ENCODE data around the gene SPRYD4.
A peak's percentile ranks its signal among the peaks of the same experiment; 100 is the strongest.
"Not testable (repeated sequence)": the region's sequence is repeated elsewhere in the genome, so short reads cannot be mapped to it uniquely, and the experiment has no call there.

The SPRYD4 gene

DNA sequence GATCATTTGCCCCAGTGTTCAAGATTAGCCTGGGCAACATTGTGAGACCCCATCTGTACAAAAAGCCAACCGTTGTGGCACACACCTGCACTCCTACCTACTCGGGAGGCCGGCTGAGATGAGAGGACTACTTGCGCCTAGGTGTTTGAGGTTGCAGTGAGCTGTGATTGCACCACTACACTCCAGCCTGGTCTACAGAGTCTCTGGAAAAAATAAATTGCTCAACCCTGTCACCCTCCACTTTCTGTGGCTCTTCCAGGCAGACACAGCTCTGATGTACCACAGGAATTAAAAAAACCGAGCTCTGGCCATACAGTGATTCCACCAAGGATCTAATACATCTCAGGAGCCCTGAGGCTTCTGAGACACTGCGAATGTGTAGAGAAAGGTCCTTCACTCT lies 33.5 kb upstream of the SPRYD4 start:
- no peak for DNase-seq (ENCODE audit: extremely low spot score)
- CTCF ChIA-PET, result interaction anchor here (1.1 to 1.4 kb wide), 4 partner anchors 12 to 438 kb away, joined by 3 to 4 read pairs (median 4); partner anchors contain the start of gene SUOX
- POLR2A ChIA-PET, result no interaction called here
- TF ChIP-seq, protein P1, sequence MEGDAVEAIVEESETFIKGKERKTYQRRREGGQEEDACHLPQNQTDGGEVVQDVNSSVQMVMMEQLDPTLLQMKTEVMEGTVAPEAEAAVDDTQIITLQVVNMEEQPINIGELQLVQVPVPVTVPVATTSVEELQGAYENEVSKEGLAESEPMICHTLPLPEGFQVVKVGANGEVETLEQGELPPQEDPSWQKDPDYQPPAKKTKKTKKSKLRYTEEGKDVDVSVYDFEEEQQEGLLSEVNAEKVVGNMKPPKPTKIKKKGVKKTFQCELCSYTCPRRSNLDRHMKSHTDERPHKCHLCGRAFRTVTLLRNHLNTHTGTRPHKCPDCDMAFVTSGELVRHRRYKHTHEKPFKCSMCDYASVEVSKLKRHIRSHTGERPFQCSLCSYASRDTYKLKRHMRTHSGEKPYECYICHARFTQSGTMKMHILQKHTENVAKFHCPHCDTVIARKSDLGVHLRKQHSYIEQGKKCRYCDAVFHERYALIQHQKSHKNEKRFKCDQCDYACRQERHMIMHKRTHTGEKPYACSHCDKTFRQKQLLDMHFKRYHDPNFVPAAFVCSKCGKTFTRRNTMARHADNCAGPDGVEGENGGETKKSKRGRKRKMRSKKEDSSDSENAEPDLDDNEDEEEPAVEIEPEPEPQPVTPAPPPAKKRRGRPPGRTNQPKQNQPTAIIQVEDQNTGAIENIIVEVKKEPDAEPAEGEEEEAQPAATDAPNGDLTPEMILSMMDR (IDR thresholded peaks at IDR 0.05; ENCODE audit: control extremely low read depth, extremely low read depth, low read depth, missing control alignments), result no peak

DNA sequence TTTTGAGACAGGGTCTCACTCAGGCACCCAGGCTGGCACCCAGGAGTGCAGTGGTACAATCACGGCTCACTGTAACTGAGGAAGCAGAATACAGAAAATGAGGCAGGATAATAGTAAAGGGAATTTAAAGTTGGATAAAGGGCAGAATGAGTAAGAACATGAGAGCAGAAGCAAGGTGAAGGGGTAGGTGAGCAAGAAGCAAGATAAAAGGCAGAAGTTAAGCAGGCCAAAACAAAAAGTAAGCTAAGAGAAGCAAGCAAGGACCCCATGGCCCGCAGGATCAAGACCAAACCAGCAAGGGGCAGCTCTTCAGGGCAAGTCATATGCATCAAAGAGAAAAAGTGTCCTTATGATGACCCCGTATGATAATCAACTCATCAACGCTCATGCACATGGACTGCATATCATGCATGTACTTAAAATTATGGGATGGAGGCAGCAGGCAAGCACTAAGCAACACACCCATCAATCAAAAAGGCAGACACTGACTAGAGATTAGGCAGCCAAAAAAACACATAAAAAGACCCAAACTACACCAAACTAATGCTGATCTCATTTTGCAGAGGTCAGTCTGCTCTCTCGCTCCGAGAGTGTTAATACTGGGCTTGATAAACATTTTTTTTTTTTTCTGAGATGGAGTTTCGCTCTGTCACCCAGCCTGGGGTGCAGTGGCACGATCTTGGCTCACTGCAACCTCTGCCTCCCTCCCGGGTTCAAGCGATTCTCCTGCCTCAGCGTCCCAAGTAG lies 30.8 kb upstream of the SPRYD4 start:
- no peak for DNase-seq (ENCODE audit: extremely low spot score)
- CTCF ChIA-PET, result interaction anchor here (1.4 to 1.7 kb wide), 3 partner anchors 10 to 698 kb away, joined by 3 to 5 read pairs (median 3); no protein-coding TSS in a partner anchor
- TF ChIP-seq, protein P1 (IDR thresholded peaks at IDR 0.05; ENCODE audit: control extremely low read depth, extremely low read depth, low read depth, missing control alignments), result no peak
- POLR2A ChIA-PET, result interaction anchor here (0.7 kb wide), 1 partner anchor 64 kb away, joined by 3 read pairs; no protein-coding TSS in a partner anchor

DNA sequence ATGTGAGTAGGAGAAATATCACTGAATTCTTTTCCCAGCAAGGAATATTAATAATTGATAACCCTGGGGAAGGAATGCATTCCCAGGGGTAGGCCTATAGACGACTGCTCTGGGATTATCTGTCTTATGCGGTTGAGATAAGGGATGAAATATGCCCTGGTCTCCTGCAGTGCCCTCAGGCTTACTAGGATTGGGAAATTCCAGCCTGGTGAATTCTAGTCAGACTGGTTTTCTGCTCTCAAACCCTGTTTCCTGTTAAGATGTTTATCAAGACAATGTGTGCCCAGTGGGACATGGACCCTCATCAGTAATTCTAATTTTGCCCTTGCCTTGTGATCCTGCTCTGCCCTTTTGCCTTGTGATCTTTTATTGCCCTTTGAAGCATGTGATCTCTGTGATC lies 25.2 kb upstream of the SPRYD4 start:
- DNase-seq (ENCODE audit: extremely low spot score); POLR2A ChIA-PET: not testable (repeated sequence)
- CTCF ChIA-PET, result interaction anchor here (1.5 kb wide), 1 partner anchor 83 kb away, joined by 4 read pairs; the partner anchor contains the start of gene STAT2

DNA sequence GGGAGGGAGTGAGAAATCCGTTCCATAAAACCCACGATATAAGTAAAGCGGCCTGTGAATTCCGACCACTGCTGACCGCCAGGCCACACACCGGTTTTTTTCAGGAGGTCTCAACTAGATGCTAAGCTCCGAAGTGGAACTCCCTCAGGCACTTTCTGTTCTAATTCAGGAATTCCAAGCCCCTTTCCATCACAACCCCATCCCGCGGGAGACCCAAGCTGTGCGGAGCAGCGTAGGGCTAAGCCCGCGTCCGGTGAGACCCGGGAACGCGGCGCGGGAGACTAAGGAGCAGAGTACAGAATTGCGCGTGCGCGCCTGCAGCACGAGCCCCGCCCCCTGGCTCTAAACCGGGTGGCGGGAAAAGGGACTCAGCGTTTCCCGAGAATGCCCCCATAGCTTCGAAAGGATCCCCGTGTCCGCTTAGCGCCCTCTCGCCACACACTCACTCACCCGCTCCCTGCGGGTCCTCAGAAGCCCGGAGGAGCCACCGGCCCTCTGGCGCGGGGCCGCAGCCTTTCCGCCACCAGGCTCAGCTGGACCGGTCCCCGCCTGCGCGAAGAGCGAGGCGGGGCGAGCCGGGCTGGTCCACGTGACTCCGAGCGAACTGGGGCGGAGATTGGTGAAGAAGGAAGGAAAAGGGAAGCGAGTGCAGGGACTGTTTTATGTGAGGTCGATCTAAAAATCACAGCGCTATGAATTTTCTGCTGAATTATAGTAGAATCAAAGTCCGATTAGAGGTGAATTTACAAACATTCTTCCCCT lies 19.3 kb upstream of the SPRYD4 start, which contains the start of gene TIMELESS:
Gene TIMELESS, minus strand, starts transcription at position 567 of the 762 bp plus-strand sequence. CDS start 15,256 bp downstream, outside the sequence.
- TF ChIP-seq, protein P1 (IDR thresholded peaks at IDR 0.05; ENCODE audit: control extremely low read depth, extremely low read depth, low read depth, missing control alignments), result no peak
- ChIA-PET CTCF (interaction anchor here (1.0 to 3.4 kb wide), 9 partner anchors 10 to 259 kb away, joined by 3 to 34 read pairs (median 6); partner anchors contain the start of gene SMARCC2), POLR2A (interaction anchor here (0.8 kb wide), 2 partner anchors 22 to 89 kb away, joined by 3 read pairs; partner anchors contain the start of gene STAT2)
- peak; percentile 96 for DNase-seq (ENCODE audit: extremely low spot score)

DNA sequence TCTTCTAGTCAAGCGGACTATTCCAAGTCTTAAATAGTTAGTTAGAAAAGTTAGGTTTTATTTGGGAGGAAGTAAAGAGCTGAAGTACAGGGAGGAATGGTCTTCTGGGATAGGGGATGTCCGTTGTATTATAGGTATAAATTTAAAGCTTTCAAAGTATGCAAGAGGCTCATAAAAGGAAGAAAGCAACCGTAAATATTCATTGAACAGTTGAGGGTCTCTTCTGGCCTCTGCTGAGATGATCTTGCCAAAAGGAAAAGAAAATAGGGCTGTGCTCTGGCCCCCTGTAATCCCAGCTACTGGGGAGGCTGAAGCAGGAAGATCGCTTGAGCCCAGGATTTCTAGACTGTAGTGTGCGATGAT lies 18.8 kb upstream of the SPRYD4 start:
- DNase-seq (ENCODE audit: extremely low spot score), result no peak
- POLR2A ChIA-PET, result interaction anchor here (0.8 kb wide), 1 partner anchor 21 kb away, joined by 3 read pairs; no protein-coding TSS in a partner anchor
- TF ChIP-seq, protein P1 (IDR thresholded peaks at IDR 0.05; ENCODE audit: control extremely low read depth, extremely low read depth, low read depth, missing control alignments), result no peak
- CTCF ChIA-PET, result interaction anchor here (1.0 to 3.4 kb wide), 8 partner anchors 9 to 260 kb away, joined by 3 to 34 read pairs (median 6); partner anchors contain the start of gene SMARCC2

DNA sequence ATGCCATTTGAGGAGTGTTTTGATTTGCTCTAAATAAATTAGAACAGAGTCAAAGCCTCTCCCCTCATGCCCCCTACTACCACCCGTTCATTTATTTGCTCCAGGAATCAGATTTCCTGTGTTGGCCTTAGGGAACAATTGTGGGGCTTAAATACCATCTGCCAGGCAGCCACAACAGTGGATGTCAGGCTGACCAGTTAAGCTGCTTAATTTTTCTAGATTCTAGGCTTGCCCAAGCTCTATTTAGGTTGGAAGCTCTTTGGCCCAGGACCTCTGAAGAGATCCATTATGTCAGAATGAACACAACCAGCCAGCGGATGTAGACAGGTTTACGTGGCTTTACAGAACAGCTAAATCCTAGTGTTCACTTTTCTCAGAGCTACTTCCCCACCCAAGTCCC lies 18.1 kb upstream of the SPRYD4 start:
- TF ChIP-seq, protein P1 (IDR thresholded peaks at IDR 0.05; ENCODE audit: control extremely low read depth, extremely low read depth, low read depth, missing control alignments), result no peak
- ChIA-PET CTCF (interaction anchor here (1.2 to 3.4 kb wide), 5 partner anchors 8 to 91 kb away, joined by 3 to 34 read pairs (median 6); partner anchors contain the start of gene STAT2), POLR2A (interaction anchor here (0.8 kb wide), 1 partner anchor 230 kb away, joined by 6 read pairs; no protein-coding TSS in a partner anchor)

More for the DNA sequence above, 18.1 kb upstream of the SPRYD4 start:
- DNase-seq (ENCODE audit: extremely low spot score), result no peak

Measured in GM10248 (cell line).